PC-3 (cell line): ENCODE results near the gene PDE3B. TPM values are rescaled to one million over a fixed set of nuclear protein-coding genes. Genes with fewer than 3 reads are reported as not detected.
"Not testable (repeated sequence)": the region's sequence is repeated elsewhere in the genome, so short reads cannot be mapped to it uniquely, and the experiment has no call there.

Source experiments
- ATAC-seq: fragments of 200-7000 bp; cut with Tn5 transposase; 2 replicates; pipeline ENCODE4 v1.9.1; 2020; ENCODE audit warnings: mild to moderate bottlenecking, moderate library complexity
- BruUV-seq: library from RNA; stranded (reverse); fragments of 400-500 nt; replicated peaks from 2 replicates; lab custom pipeline; 2021; lab: Mats Ljungman, UMichigan
- CTCF ChIA-PET: fragments of 300-600 bp; sonication (Branson Sonifier 250); formaldehyde crosslinking; loops from one replicate; lab custom pipeline; 2022; ENCODE audit warnings: antibody characterized with exemption; lab: Charles Lee
- POLR2A ChIA-PET: fragments of 300-600 bp; sonication (Branson Sonifier 250); formaldehyde crosslinking; loops from one replicate; lab custom pipeline; 2022; ENCODE audit warnings: antibody characterized with exemption; ENCODE audit not compliant: unreplicated experiment; lab: Charles Lee
- DNase-seq: peaks from one replicate; pipeline ENCODE4 v3.0.0-alpha.2; 2015
- H2AFZ ChIP-seq: fragments of 300-600 bp; sonication (generic); 2 replicates; pipeline ENCODE4 v1.6.0; 2016; ENCODE audit warnings: antibody characterized with exemption, low read length
- H3F3A ChIP-seq: fragments of 300-600 bp; sonication (generic); one replicate; pipeline ENCODE4 v1.6.0; 2017; ENCODE audit warnings: antibody characterized with exemption, low read length, control low read depth, mild to moderate bottlenecking; ENCODE audit not compliant: unreplicated experiment
- H3K27ac ChIP-seq: fragments of 300-600 bp; sonication (generic); 2 replicates; pipeline ENCODE4 v1.5.1; 2016; ENCODE audit warnings: mild to moderate bottlenecking, low read length
- H3K27me3 ChIP-seq: fragments of 300-600 bp; sonication (generic); 2 replicates; pipeline ENCODE4 v1.6.1; 2016; ENCODE audit warnings: low read length, mixed read lengths
- H3K36me3 ChIP-seq: fragments of 300-600 bp; sonication (generic); 2 replicates; pipeline ENCODE4 v1.6.1; 2016; ENCODE audit warnings: low read depth, mixed run types, low read length, mixed read lengths
- H3K4me1 ChIP-seq: fragments of 300-600 bp; sonication (generic); 2 replicates; pipeline ENCODE4 v1.5.1; 2016; ENCODE audit warnings: low read length; ENCODE audit not compliant: insufficient read depth
- H3K4me2 ChIP-seq: fragments of 300-600 bp; sonication (generic); 2 replicates; pipeline ENCODE4 v1.6.0; 2016; ENCODE audit warnings: low read length
- H3K4me3 ChIP-seq: fragments of 300-600 bp; sonication (generic); 2 replicates; pipeline ENCODE4 v1.5.1; 2016; ENCODE audit warnings: mild to moderate bottlenecking, low read length, mixed read lengths
- H3K79me2 ChIP-seq: fragments of 300-600 bp; sonication (generic); 2 replicates; pipeline ENCODE4 v1.6.1; 2017; ENCODE audit warnings: low read length, mixed read lengths
- H3K9ac ChIP-seq: fragments of 300-600 bp; sonication (generic); 2 replicates; pipeline ENCODE4 v1.6.0; 2016; ENCODE audit warnings: mild to moderate bottlenecking, low read length
- H3K9me2 ChIP-seq: fragments of 300-600 bp; sonication (generic); replicated peaks from 2 replicates; pipeline ENCODE4 v1.6.1; 2016; ENCODE audit warnings: mixed run types, low read length, mixed read lengths
- H3K9me3 ChIP-seq: fragments of 300-600 bp; sonication (generic); 2 replicates; pipeline ENCODE4 v1.6.1; 2016; ENCODE audit warnings: low read length, mixed read lengths
- H4K20me1 ChIP-seq: fragments of 300-600 bp; sonication (generic); 2 replicates; pipeline ENCODE4 v1.6.1; 2016; ENCODE audit warnings: low read length, mixed read lengths
- CTCF ChIP-seq: fragments of 300-600 bp; sonication (generic); conservative IDR thresholded peaks from 2 replicates; pipeline ENCODE4 v1.5.1; 2017; ENCODE audit warnings: antibody characterized with exemption, low read depth, mild to moderate bottlenecking, low read length
- EZH2 ChIP-seq: fragments of 300-600 bp; sonication (generic); IDR thresholded peaks from one replicate; pipeline ENCODE4 v1.6.1; 2017; ENCODE audit warnings: antibody characterized with exemption, mild to moderate bottlenecking, low read length; ENCODE audit not compliant: unreplicated experiment
- EZH2phosphoT487 ChIP-seq: fragments of 300-600 bp; sonication (generic); IDR thresholded peaks from 2 replicates; pipeline ENCODE4 v1.6.1; 2018; ENCODE audit warnings: mild to moderate bottlenecking, antibody characterized with exemption, low read length, borderline replicate concordance
- intact Hi-C: fragments of 100-400 bp; cut with micrococcal nuclease; formaldehyde crosslinking; loops from 2 replicates; pipeline ENCODE4 v1.9.0; 2023
- total RNA-seq: library from RNA; depleted of rRNA; stranded (reverse); fragments of >200 nt; gene quantifications from 2 replicates; pipeline ENCODE4 v1.2.3, GENCODE V29; 2014

PDE3B gene
- total RNA-seq, 1 experiment from 2014 or later, result 0.11 TPM

DNA sequence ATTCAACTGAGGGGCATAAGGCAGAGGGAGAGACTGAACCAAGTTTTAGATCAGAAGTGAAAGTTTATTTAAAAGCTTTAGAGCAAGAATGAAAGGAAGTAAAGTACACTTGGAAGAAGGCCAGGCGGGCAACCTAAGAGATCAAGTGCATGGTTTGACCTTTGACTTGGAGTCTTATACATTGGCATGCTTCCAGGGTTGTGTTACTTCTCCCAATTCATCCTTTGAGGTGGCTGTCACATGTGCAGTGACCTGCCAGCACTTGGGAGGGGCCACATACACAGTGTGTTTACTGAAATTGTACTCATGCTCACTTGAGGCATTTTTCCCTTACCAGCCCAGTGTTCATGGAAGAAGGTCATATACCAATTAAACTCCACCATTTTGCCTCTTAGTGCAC lies 218.1 kb downstream of the PDE3B start:
- POLR2A ChIA-PET, result no interaction called here

DNA sequence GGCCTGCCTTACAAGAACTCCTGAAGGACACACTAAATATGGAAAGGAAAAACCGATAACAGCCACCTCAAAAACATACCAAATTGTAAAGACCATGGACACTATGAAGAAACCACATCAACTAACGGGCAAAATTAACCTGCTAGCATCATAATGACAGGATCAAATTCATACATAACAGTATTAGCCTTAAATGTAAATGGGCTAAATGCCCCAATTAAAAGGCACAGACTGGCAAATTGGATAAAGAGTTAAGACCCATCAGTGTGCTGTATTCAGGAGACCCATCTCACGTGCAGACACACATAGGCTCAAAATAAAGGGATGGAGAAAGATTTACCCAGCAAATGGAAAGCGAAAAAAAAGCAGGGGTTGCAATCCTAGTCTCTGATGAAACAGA lies 220.2 kb downstream of the PDE3B start:
- CTCF ChIA-PET, result not testable (repeated sequence)

More for the DNA sequence above, 218.1 kb downstream of the PDE3B start:
- DNase-seq, result no peak
- Histone ChIP-seq H3K4me1 (no peaks in the 10 kb centered on the region), H3K4me3 (no peak overlapping the region), H3K9me2 (no peaks in the 10 kb centered on the region), H3F3A (no peaks in the 10 kb centered on the region), H3K4me2 (no peak overlapping the region), H3K36me3 (no peaks in the 10 kb centered on the region), H3K27me3 (peaks cover 10% of the 10 kb centered on the region; the same call in 1 of the 2 replicates), H2AFZ (no peak overlapping the region), H3K9ac (no peak overlapping the region), H4K20me1 (no peaks in the 10 kb centered on the region), H3K27ac (no peak overlapping the region), H3K79me2 (no peaks in the 10 kb centered on the region), H3K9me3 (no peaks in the 10 kb centered on the region)
- CTCF ChIA-PET, result no interaction called here
- intact Hi-C loops, result no loop called here
- no TSS peak for BruUV-seq
- TF ChIP-seq CTCF, result no peak
- ATAC-seq, result no peak

GRCh38 chr11:14872032-14872431 lies 228.4 kb downstream of the PDE3B start:
- BruUV-seq, result no TSS peak

More for the DNA sequence above, 220.2 kb downstream of the PDE3B start:
- intact Hi-C loops, BruUV-seq, POLR2A ChIA-PET, H4K20me1 ChIP-seq, DNase-seq, H2AFZ ChIP-seq, H3K4me3 ChIP-seq, H3K9ac ChIP-seq, H3K79me2 ChIP-seq, H3K4me2 ChIP-seq, H3K27ac ChIP-seq, H3F3A ChIP-seq, H3K27me3 ChIP-seq, H3K4me1 ChIP-seq, H3K36me3 ChIP-seq, H3K9me3 ChIP-seq, H3K9me2 ChIP-seq, ATAC-seq: not testable (repeated sequence)

More at GRCh38 chr11:14872032-14872431, 228.4 kb downstream of the PDE3B start:
- Histone ChIP-seq H3K9ac (no peak overlapping the region), H4K20me1 (no peaks in the 10 kb centered on the region), H3K9me2 (no peaks in the 10 kb centered on the region), H3K36me3 (no peaks in the 10 kb centered on the region), H3K4me1 (peaks cover 8% of the 10 kb centered on the region), H3K27me3 (no peaks in the 10 kb centered on the region), H3K27ac (no peak overlapping the region), H2AFZ (no peak overlapping the region), H3K79me2 (no peaks in the 10 kb centered on the region), H3K9me3 (no peaks in the 10 kb centered on the region), H3K4me3 (no peak overlapping the region), H3K4me2 (no peak overlapping the region), H3F3A (no peaks in the 10 kb centered on the region)
- no peak for ATAC-seq
- no peak for TF ChIP-seq EZH2
- no peak for TF ChIP-seq CTCF
- no peak for TF ChIP-seq EZH2phosphoT487
- POLR2A ChIA-PET, result no interaction called here
- CTCF ChIA-PET, result no interaction called here
- DNase-seq, result no peak
- intact Hi-C loops, result loop anchor here (2.0 kb wide), 1 partner anchor 23 kb away; no protein-coding TSS in a partner anchor
